Measurements from ENCODE around the gene FGD3. TPM values are rescaled to one million over a fixed set of nuclear protein-coding genes. Genes with fewer than 3 reads are reported as not detected.

FGD3 gene
- total RNA-seq, 1 experiment from 2014 or later = 1.8 TPM

DNA sequence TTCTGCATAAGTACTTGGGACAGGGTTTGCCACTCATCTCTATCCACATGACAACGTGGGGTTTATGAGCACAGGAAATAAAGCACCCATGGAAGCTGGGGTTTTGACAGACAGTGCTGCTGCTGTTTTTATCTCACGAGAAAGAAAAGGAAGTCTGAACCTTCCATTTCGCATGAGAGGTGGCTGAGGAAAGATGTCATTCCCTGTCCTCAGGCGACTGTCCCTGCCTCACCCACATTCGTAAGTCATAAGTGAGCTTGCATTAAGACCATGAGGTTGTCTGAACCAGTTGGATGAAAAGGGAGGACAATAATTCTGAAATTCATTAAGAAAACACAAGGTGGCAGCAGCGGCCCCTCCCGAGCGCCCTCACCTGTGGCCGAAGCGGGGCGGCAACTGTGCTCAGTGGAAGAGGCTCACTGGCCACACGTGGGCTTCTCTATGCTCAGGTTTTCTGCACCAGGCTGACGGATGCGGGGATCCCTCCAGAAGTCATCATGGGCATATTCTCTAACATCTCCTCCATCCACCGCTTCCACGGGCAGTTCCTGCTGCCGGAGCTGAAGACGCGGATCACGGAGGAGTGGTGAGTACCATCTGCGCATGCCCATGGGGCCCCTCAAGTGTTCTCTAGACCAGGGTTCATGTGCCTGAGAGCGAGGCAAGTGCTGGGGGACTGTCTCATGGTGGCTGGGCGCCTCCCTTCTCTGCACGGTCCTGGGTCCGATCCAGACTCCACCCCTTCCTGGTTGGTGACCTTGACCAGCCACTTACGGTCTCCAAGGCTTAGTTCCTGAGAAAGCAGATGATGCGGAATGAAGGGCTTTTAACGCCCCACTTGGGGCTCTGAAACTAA, 56.5 kb downstream of the FGD3 start:
- no peak overlapping the region for H2AK5ac ChIP-seq (ENCODE audit: insufficient read length, low read length)
- DNase-seq = peak; percentile 81
- Mint-ChIP-seq H3K4me3 (peak overlapping the region in 1 of 2 experiments; percentile 20; a peak in 2 of 5 replicates), H3K4me1 (peaks cover 9 to 28% of the 10 kb centered on the region in 2 experiments), H3K36me3 (ENCODE audit: insufficient read depth in 1 of 3, low read depth in 3 of 3) (peaks cover 7 to 24% (median 12%) of the 10 kb centered on the region in 3 experiments), H3K27me3 (ENCODE audit: low read depth) (peaks cover 8% of the 10 kb centered on the region), H3K27ac (no peak overlapping the region; a peak in 1 of 7 replicates), H3K9me3 (peaks cover 20 to 24% of the 10 kb centered on the region in 2 experiments)
- no peak overlapping the region for H3K14ac ChIP-seq (ENCODE audit: insufficient read depth, low read length)
- H2BK15ac ChIP-seq (ENCODE audit: low read depth, low read length) = no peak overlapping the region
- H3K23me2 ChIP-seq (ENCODE audit: insufficient read length, low read depth, low read length, poor library complexity, severe bottlenecking) = no peaks in the 10 kb centered on the region
- no peak overlapping the region for H2BK12ac ChIP-seq (ENCODE audit: insufficient read length, low read depth, low read length)
- no peak overlapping the region for H3K56ac ChIP-seq (ENCODE audit: insufficient read length, low read depth, low read length)
- H4K5ac ChIP-seq (ENCODE audit: insufficient read length, low read depth, low read length) = no peak overlapping the region
- no peak overlapping the region for H2BK120ac ChIP-seq (ENCODE audit: low read depth, low read length, poor library complexity, severe bottlenecking)
- no peak overlapping the region for H3K9ac ChIP-seq (ENCODE audit: extremely low read depth, insufficient read length, low read length)
- no peaks in the 10 kb centered on the region for H3K79me1 ChIP-seq (ENCODE audit: insufficient read depth, low read depth, low read length, poor library complexity, severe bottlenecking)
- no peak overlapping the region for H2AFZ ChIP-seq (ENCODE audit: low read length)
- H3K23ac ChIP-seq (ENCODE audit: insufficient read length, low read depth, low read length) = no peak overlapping the region
- H4K8ac ChIP-seq (replicated peaks; ENCODE audit: insufficient read length, low read depth, low read length) = no peak overlapping the region
- H3T11ph ChIP-seq (ENCODE audit: low read length) = no peak overlapping the region
- WGBS (ENCODE audit: extremely low coverage, insufficient read length, low lambda C conversion rate) = no CpG with 5 or more reads among the region's 28 CpGs
- no peak overlapping the region for H3K4ac ChIP-seq (ENCODE audit: low read depth, low read length)
- H4K20me1 ChIP-seq (ENCODE audit: control insufficient read depth, insufficient read depth, insufficient read length) = no peaks in the 10 kb centered on the region
- H3K79me2 ChIP-seq (ENCODE audit: insufficient read depth, low read length) = no peaks in the 10 kb centered on the region
- H3K9me3 ChIP-seq (ENCODE audit: control insufficient read depth, low read depth, low read length) = no peaks in the 10 kb centered on the region
- H3K27ac ChIP-seq (ENCODE audit: insufficient read length, low read depth, low read length) = no peak overlapping the region
- H3K27me3 ChIP-seq (ENCODE audit: insufficient read depth, low read length) = no peaks in the 10 kb centered on the region
- no peak overlapping the region for H2BK20ac ChIP-seq (ENCODE audit: low read depth, low read length, poor library complexity, severe bottlenecking)
- peak; percentile 78 for TF ChIP-seq CTCF (conservative IDR thresholded peaks at IDR 0.05)
- no peak overlapping the region for H2BK5ac ChIP-seq (ENCODE audit: insufficient read length, low read length)
- no peaks in the 10 kb centered on the region for H3K4me1 ChIP-seq (ENCODE audit: insufficient read depth, low read length)
- no peak overlapping the region for H3K4me2 ChIP-seq (ENCODE audit: insufficient read depth, insufficient read length, low read length)
- no peak overlapping the region for H3K18ac ChIP-seq (ENCODE audit: insufficient read length, low read depth, low read length)
- no peak overlapping the region for H4K91ac ChIP-seq (ENCODE audit: insufficient read length, low read depth, low read length)
